Prostate gland (tissue), 2 donors: ENCODE results near the gene TRMT6. TPM values are rescaled to one million over a fixed set of nuclear protein-coding genes. Genes with fewer than 3 reads are reported as not detected.

Experiments used
- DNase-seq: peaks from one replicate; pipeline ENCODE4 v3.0.0-alpha.2; 2019; ENCODE audit warnings: low spot score
- H3K27ac ChIP-seq, 2 donors: fragments of 200-600 bp; sonication (generic); 2 replicates each; pipeline ENCODE4 v1.5.1; 2017 to 2019
- H3K27me3 ChIP-seq: fragments of 200-600 bp; sonication (generic); replicated peaks from 2 replicates; pipeline ENCODE4 v1.5.1; 2019; ENCODE audit not compliant: insufficient read depth
- H3K36me3 ChIP-seq, 2 donors: fragments of 200-600 bp; sonication (generic); 1 replicate in 1 of 2; 2 replicates in 1 of 2; pipeline versions ENCODE4 v1.5.1 to v1.8.1; 2017 to 2019
- H3K4me1 ChIP-seq: fragments of 200-600 bp; sonication (generic); replicated peaks from 2 replicates; pipeline ENCODE4 v1.5.1; 2019
- H3K4me3 ChIP-seq, 2 donors: fragments of 200-600 bp; sonication (generic); 2 replicates each; pipeline ENCODE4 v1.5.1; 2017 to 2019
- H3K9me3 ChIP-seq: fragments of 200-600 bp; sonication (generic); 2 replicates; pipeline ENCODE4 v1.5.1; 2017
- POLR2A ChIP-seq: fragments of 450-650 bp; IDR thresholded peaks from one replicate; pipeline ENCODE4 v1.6.1; 2016; ENCODE audit warnings: antibody characterized with exemption, mild to moderate bottlenecking
- POLR2AphosphoS5 ChIP-seq: sonication (generic); formaldehyde crosslinking; IDR thresholded peaks from one replicate; pipeline ENCODE4 v1.6.1; 2017; ENCODE audit warnings: antibody characterized with exemption
- WGBS: methylation state at CpG from one replicate; pipeline ENCODE4 v1.1.5; 2018; 5-methylcytosine and 5-hydroxymethylcytosine counted together
- intact Hi-C: fragments of 100-400 bp; cut with DNase I; formaldehyde crosslinking; loops from one replicate; pipeline ENCODE4 v1.14.2; 2022
- total RNA-seq, 2 donors: library from RNA; depleted of rRNA; stranded (reverse); fragments of >200 nt; gene quantifications; one replicate each; pipeline ENCODE4 v1.1.0, GENCODE V29; 2016
- TF ChIP-seq, protein P1 (sequence below), 4 experiments: fragments of 200-600 bp in 2 of 4; fragments of 450-650 bp in 2 of 4; sonication (generic) in 2 of 4; IDR thresholded peaks; 1 replicate in 3 of 4; 2 replicates in 1 of 4; pipeline ENCODE4 v1.5.1; 2016 to 2019; ENCODE audit warnings: antibody characterized with exemption in 4 of 4, mild to moderate bottlenecking in 2 of 4, moderate library complexity in 2 of 4

TRMT6 gene
- total RNA-seq, 2 donors from 2014 or later, result 8.3 to 14.8 TPM

DNA sequence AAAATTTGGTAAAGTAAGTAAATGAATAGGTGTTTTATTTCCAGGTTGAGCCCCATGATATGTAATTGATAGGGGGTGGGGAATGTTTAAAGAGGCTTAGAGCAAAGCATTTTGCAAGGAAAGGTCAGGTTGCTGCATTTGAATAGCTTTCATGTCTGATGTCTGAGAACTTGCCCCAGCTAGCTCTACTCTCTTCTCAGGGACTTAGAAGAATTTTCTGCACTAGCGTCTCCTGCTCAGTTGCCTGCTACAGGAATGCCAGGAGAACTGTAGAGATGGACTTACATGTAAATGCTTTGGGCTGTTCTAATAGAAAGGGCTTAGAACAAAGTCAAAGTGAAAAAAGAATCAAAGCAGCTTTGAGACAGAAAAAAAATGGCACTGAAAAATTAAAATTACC, 35.5 kb downstream of the TRMT6 start:
- no peak for DNase-seq
- intact Hi-C loops, result no loop called here
- no peaks in the 10 kb centered on the region for H3K36me3 ChIP-seq
- no peaks in the 10 kb centered on the region for H3K4me1 ChIP-seq
- no peak overlapping the region for H3K27ac ChIP-seq
- H3K27me3 ChIP-seq, result no peaks in the 10 kb centered on the region
- WGBS, result 35% methylated on average over 1 of the region's 1 CpG
- H3K4me3 ChIP-seq, result no peak overlapping the region
- H3K9me3 ChIP-seq, result no peaks in the 10 kb centered on the region
- TF ChIP-seq POLR2A (no peak), POLR2AphosphoS5 (no peak)

DNA sequence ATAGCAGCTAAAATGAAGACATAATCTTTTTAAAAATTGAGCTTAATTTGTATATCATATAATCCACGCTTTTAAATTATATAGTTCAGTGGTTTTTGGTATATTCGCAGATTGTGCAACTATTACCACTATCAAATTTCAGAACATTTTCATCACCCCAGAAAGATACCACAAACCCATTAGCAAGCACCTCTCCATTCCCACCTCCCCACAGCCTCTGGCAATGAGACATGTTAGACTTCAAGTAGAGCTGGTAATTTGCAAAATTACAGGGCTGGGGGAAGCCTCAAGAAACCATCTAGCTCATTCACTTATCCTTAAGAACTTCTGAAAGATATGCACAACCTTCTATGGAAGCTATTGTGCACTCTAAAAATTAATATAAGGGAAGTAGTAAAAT, 37.2 kb downstream of the TRMT6 start:
- 90% methylated on average over 2 of the region's 2 CpGs for WGBS

DNA sequence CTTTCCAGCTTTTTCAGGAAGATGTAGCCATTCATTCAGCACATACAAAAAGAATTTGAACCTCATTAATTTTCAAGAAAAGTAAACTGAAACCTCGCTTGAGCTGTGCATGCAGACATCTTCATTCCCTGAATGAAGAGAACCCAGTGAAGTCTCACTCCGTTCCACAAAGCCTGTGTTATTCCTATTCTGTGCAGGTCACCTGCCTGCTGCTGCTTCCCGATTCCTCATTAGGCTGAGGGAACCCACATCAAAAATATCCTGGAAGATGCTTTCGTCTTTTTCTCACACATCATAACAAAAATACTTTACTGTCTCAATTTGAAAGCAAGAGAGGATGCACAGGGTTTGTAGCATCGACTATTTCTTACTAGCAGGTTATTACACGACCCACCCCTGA, 40.1 kb downstream of the TRMT6 start:
- Histone ChIP-seq H3K27ac (no peak overlapping the region), H3K36me3 (no peaks in the 10 kb centered on the region), H3K27me3 (no peaks in the 10 kb centered on the region), H3K9me3 (no peaks in the 10 kb centered on the region), H3K4me3 (no peak overlapping the region), H3K4me1 (no peaks in the 10 kb centered on the region)
- no peak for TF ChIP-seq POLR2A
- no peak for TF ChIP-seq POLR2AphosphoS5
- TF ChIP-seq, protein P1, sequence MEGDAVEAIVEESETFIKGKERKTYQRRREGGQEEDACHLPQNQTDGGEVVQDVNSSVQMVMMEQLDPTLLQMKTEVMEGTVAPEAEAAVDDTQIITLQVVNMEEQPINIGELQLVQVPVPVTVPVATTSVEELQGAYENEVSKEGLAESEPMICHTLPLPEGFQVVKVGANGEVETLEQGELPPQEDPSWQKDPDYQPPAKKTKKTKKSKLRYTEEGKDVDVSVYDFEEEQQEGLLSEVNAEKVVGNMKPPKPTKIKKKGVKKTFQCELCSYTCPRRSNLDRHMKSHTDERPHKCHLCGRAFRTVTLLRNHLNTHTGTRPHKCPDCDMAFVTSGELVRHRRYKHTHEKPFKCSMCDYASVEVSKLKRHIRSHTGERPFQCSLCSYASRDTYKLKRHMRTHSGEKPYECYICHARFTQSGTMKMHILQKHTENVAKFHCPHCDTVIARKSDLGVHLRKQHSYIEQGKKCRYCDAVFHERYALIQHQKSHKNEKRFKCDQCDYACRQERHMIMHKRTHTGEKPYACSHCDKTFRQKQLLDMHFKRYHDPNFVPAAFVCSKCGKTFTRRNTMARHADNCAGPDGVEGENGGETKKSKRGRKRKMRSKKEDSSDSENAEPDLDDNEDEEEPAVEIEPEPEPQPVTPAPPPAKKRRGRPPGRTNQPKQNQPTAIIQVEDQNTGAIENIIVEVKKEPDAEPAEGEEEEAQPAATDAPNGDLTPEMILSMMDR (IDR thresholded peaks at IDR 0.05), result no peak
- intact Hi-C loops, result no loop called here
- DNase-seq, result no peak
- 61% methylated on average over 6 of the region's 6 CpGs for WGBS

More for the DNA sequence above, 37.2 kb downstream of the TRMT6 start:
- Histone ChIP-seq H3K4me3 (no peak overlapping the region), H3K27me3 (no peaks in the 10 kb centered on the region), H3K36me3 (no peaks in the 10 kb centered on the region), H3K9me3 (no peaks in the 10 kb centered on the region), H3K4me1 (no peaks in the 10 kb centered on the region), H3K27ac (no peak overlapping the region)
- TF ChIP-seq POLR2AphosphoS5 (no peak), POLR2A (no peak)
- TF ChIP-seq, protein P1 (IDR thresholded peaks at IDR 0.05), result no peak
- intact Hi-C loops, result no loop called here
- no peak for DNase-seq

DNA sequence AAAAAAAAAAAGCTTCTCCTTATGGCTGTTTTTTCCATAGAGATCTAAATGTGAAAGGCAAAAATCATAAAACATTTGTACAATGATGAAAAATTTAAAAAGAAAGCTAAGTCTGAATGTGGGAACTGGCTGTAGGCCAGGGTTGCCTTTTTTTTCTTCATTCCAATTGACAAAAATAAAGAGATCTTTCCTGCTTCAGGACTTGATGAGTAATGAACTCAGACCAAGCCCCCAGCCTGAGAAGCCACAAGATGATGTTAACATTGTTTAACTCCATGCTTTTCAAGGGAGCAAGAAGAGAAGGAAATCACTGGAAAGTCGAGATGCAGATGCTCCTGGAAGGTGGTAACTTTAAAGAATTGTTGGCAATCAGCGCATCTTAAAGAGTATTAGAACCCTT, 41.4 kb downstream of the TRMT6 start:
- DNase-seq, result no peak
- Histone ChIP-seq H3K4me3 (no peak overlapping the region), H3K9me3 (no peaks in the 10 kb centered on the region), H3K4me1 (no peaks in the 10 kb centered on the region), H3K27ac (no peak overlapping the region), H3K27me3 (no peaks in the 10 kb centered on the region), H3K36me3 (no peaks in the 10 kb centered on the region)
- TF ChIP-seq POLR2AphosphoS5, result no peak
- TF ChIP-seq POLR2A, result no peak
- TF ChIP-seq, protein P1 (IDR thresholded peaks at IDR 0.05), result no peak
- intact Hi-C loops, result no loop called here
- 75% methylated on average over 2 of the region's 2 CpGs for WGBS

DNA sequence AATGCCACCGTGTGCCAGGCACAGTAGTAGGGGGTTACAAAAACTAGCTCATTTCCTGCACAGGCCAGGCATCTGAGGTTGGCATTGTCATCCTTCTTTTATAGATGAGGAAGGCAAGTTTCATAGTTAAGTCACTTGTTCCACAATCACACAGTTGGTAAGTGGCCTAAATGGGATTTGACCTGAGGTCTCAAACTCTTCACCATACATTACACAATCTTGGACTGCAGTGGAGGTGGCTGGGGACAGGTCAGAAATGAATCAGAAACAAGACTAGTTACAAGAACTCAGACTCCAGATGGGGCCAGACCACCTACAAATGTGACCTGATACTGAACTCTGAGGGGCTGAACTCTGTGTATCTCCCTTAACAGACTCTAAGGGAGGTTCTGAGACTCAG, 49.4 kb downstream of the TRMT6 start:
- WGBS, result 87% methylated on average over 1 of the region's 1 CpG
- no peaks in the 10 kb centered on the region for H3K4me1 ChIP-seq
- intact Hi-C loops, result no loop called here

More for the DNA sequence above, 49.4 kb downstream of the TRMT6 start:
- no peak overlapping the region for H3K4me3 ChIP-seq
- H3K27ac ChIP-seq, result no peak overlapping the region
- DNase-seq, result no peak
- no peaks in the 10 kb centered on the region for H3K27me3 ChIP-seq
- TF ChIP-seq POLR2A (no peak), POLR2AphosphoS5 (no peak)
- TF ChIP-seq, protein P1 (IDR thresholded peaks at IDR 0.05), result no peak
- H3K36me3 ChIP-seq, result no peaks in the 10 kb centered on the region
- H3K9me3 ChIP-seq, result no peaks in the 10 kb centered on the region
